Amygdala (tissue), 56 donors: ENCODE data around the gene COPS6.
A peak's percentile ranks its signal among the peaks of the same experiment; 100 is the strongest.

Source experiments
- DNase-seq, 56 donors: peaks; one replicate each; lab custom pipeline; 2025; lab: John Stamatoyannopoulos, UW

The COPS6 gene

GRCh38 chr7:100077205-100077604 is 11.6 kb upstream of the COPS6 start:
- no peak for DNase-seq

GRCh38 chr7:100079024-100079560 is 9.7 kb upstream of the COPS6 start:
- peak in 40 of 56 donors; percentile 1 to 79 (median 36) for DNase-seq

GRCh38 chr7:100080907-100081534 is 7.7 kb upstream of the COPS6 start:
- DNase-seq = peak in 1 of 56 donors; percentile 45

GRCh38 chr7:100081535-100082102 is 7.2 kb upstream of the COPS6 start, which contains the start of gene ZNF3:
Gene ZNF3 (minus strand): TSS chr7:100081723. CDS start chr7:100077357, 4,366 bp downstream.
- peak; percentile 87 to 100 (median 98) for DNase-seq

- DNase-seq = no peak
Measured at GRCh38 chr7:100082978-100083377, 5.8 kb upstream of the COPS6 start.

- no peak for DNase-seq
Measured at GRCh38 chr7:100085515-100085914, 3.3 kb upstream of the COPS6 start.

GRCh38 chr7:100087055-100087750 is 1.6 kb upstream of the COPS6 start:
- DNase-seq = no peak

- DNase-seq = no peak
Measured at GRCh38 chr7:100088095-100088620, 611 bp upstream of the COPS6 start.

- DNase-seq = no peak
Measured at GRCh38 chr7:100089458-100090196, 858 bp downstream of the COPS6 start.

- no peak for DNase-seq
Measured at GRCh38 chr7:100090527-100091410, 2.0 kb downstream of the COPS6 start.

- DNase-seq = no peak
Measured at GRCh38 chr7:100091411-100092181, 2.8 kb downstream of the COPS6 start.

GRCh38 chr7:100093054-100093453 is 4.3 kb downstream of the COPS6 start:
- DNase-seq = no peak

GRCh38 chr7:100093498-100093897 is 4.7 kb downstream of the COPS6 start:
- DNase-seq = no peak

- no peak for DNase-seq
Measured at GRCh38 chr7:100093925-100094486, 5.2 kb downstream of the COPS6 start.

- no peak for DNase-seq
Measured at GRCh38 chr7:100095289-100095688, 6.5 kb downstream of the COPS6 start.

- DNase-seq = no peak
Measured at GRCh38 chr7:100095704-100096103, 6.9 kb downstream of the COPS6 start.

- DNase-seq = no peak
Measured at GRCh38 chr7:100098913-100099312, 10.1 kb downstream of the COPS6 start.

- DNase-seq = no peak
Measured at GRCh38 chr7:100099452-100099851, 10.7 kb downstream of the COPS6 start.
